ENCODE data around the gene ZNF284. TPM values are rescaled to one million over a fixed set of nuclear protein-coding genes. Genes with fewer than 3 reads are reported as not detected.

Gene ZNF284
- total RNA-seq, 4 donors from 2014 or later, result under 0.01 to 6.3 (median 1.8) TPM

DNA sequence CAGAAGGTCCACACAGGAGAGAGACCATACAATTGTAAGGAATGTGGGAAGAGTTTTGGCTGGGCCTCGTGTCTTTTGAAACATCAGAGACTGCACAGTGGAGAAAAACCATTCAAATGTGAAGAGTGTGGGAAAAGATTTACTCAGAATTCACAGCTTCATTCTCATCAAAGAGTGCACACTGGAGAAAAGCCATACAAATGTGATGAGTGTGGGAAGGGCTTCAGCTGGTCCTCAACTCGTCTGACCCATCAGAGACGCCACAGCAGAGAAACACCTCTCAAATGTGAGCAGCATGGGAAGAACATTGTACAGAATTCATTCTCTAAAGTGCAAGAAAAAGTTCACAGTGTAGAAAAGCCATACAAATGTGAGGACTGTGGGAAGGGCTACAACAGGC lies 35.8 kb downstream of the ZNF284 start:
- no peak overlapping the region for H3K4me3 ChIP-seq
- peaks cover 0 to 59% of the 10 kb centered on the region in 2 donors for H3K9me3 ChIP-seq
- H3K36me3 ChIP-seq, result no peaks in the 10 kb centered on the region
- no peaks in the 10 kb centered on the region for H3K27me3 ChIP-seq
- intact Hi-C loops (cut with DNase I; ENCODE audit: low total_unique reads), result no loop called here
- H3K27ac ChIP-seq, result no peak overlapping the region
- no peak for DNase-seq
- H3K4me1 ChIP-seq, result no peaks in the 10 kb centered on the region
- TF ChIP-seq, protein P1, sequence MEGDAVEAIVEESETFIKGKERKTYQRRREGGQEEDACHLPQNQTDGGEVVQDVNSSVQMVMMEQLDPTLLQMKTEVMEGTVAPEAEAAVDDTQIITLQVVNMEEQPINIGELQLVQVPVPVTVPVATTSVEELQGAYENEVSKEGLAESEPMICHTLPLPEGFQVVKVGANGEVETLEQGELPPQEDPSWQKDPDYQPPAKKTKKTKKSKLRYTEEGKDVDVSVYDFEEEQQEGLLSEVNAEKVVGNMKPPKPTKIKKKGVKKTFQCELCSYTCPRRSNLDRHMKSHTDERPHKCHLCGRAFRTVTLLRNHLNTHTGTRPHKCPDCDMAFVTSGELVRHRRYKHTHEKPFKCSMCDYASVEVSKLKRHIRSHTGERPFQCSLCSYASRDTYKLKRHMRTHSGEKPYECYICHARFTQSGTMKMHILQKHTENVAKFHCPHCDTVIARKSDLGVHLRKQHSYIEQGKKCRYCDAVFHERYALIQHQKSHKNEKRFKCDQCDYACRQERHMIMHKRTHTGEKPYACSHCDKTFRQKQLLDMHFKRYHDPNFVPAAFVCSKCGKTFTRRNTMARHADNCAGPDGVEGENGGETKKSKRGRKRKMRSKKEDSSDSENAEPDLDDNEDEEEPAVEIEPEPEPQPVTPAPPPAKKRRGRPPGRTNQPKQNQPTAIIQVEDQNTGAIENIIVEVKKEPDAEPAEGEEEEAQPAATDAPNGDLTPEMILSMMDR (IDR thresholded peaks at IDR 0.05), result no peak
- no peak for TF ChIP-seq POLR2A (IDR thresholded peaks at IDR 0.05)

DNA sequence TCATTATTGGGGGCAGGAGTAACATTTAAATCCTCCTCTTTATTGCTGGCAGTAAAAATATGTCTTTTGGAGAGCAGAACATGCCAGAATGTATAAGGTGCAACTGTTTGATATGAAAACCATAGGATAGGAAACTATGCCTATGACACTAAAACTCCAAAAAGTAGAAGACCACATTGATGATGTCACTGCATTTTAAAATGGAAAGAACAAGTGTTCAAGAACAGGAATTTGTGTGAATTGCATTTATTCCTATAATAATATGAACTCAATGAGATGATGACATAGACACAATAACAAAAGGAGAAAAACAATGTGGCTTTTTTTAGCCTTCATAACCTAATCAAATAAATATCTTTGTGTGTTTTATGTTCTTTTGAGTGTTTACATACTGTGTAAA lies 37.5 kb downstream of the ZNF284 start:
- no peak for TF ChIP-seq POLR2A (IDR thresholded peaks at IDR 0.05)
- TF ChIP-seq, protein P1 (IDR thresholded peaks at IDR 0.05), result no peak
- Histone ChIP-seq H3K27me3 (no peaks in the 10 kb centered on the region), H3K4me3 (no peak overlapping the region), H3K27ac (no peak overlapping the region), H3K36me3 (no peaks in the 10 kb centered on the region), H3K4me1 (no peaks in the 10 kb centered on the region), H3K9me3 (peaks cover 0 to 48% of the 10 kb centered on the region in 2 donors)
- intact Hi-C loops (cut with DNase I; ENCODE audit: low total_unique reads), result no loop called here
- no peak for DNase-seq

DNA sequence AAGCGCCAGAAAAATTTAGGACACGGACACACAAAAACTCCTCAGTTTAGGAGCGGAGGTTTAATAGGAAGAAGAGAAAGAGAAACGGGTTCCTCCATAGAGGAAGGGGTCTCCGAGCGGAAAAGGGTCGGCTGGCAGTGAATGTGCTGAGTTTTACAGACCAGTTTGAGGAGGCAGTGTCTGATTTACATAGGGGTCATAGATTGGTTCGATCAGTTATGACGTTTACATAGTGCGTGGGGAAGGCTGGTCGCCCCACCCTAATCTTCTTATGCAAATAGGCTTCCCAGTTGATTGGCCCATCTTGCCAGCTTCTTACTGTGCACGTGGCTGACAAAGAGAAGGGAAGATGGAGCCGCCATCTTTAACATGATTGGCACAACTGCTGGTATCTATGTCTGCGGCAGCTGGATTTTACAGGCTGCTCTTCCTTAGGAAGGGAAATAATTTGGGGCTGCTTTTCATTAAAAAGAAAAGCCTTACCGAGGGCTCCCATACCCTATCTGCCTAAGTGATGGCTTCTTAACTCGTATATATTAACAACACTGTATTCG lies 40.0 kb downstream of the ZNF284 start:
- intact Hi-C loops (cut with DNase I; ENCODE audit: low total_unique reads), result no loop called here
- Histone ChIP-seq H3K27me3 (no peaks in the 10 kb centered on the region), H3K4me3 (peak overlapping the region in 1 of 2 donors; percentile 67), H3K27ac (no peak overlapping the region), H3K9me3 (peaks cover 0 to 35% of the 10 kb centered on the region in 2 donors), H3K36me3 (no peaks in the 10 kb centered on the region), H3K4me1 (no peaks in the 10 kb centered on the region)
- DNase-seq, result no peak
- no peak for TF ChIP-seq POLR2A (IDR thresholded peaks at IDR 0.05)
- TF ChIP-seq, protein P1 (IDR thresholded peaks at IDR 0.05), result no peak

DNA sequence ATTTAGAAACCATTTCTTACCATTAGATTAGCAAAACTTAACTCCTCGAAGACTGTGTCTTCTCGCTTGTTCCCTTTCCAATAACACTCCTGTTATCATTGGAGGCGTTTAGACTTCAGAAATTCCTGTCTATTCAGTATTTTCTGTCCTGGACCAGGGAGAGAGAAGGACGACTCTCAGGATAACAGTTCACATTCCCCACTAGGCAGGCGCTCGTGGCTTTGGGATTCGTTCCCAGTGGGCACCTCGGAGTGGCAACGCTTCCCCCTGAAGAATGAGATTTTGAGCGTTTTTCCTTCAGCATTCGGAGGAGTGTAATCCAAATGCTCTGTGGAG lies 40.8 kb downstream of the ZNF284 start:
- H3K4me1 ChIP-seq, result no peaks in the 10 kb centered on the region
- H3K27ac ChIP-seq, result peak overlapping the region in 1 of 2 donors; percentile 65
- no peak for DNase-seq
- intact Hi-C loops (cut with DNase I; ENCODE audit: low total_unique reads), result no loop called here
- TF ChIP-seq, protein P1 (IDR thresholded peaks at IDR 0.05), result no peak
- peak in 1 of 2 donors; percentile 12 for TF ChIP-seq POLR2A (IDR thresholded peaks at IDR 0.05)
- peaks cover 0 to 27% of the 10 kb centered on the region in 2 donors for H3K9me3 ChIP-seq
- H3K4me3 ChIP-seq, result peak overlapping the region; percentile 67 to 83
- H3K36me3 ChIP-seq, result no peaks in the 10 kb centered on the region
- H3K27me3 ChIP-seq, result no peaks in the 10 kb centered on the region

DNA sequence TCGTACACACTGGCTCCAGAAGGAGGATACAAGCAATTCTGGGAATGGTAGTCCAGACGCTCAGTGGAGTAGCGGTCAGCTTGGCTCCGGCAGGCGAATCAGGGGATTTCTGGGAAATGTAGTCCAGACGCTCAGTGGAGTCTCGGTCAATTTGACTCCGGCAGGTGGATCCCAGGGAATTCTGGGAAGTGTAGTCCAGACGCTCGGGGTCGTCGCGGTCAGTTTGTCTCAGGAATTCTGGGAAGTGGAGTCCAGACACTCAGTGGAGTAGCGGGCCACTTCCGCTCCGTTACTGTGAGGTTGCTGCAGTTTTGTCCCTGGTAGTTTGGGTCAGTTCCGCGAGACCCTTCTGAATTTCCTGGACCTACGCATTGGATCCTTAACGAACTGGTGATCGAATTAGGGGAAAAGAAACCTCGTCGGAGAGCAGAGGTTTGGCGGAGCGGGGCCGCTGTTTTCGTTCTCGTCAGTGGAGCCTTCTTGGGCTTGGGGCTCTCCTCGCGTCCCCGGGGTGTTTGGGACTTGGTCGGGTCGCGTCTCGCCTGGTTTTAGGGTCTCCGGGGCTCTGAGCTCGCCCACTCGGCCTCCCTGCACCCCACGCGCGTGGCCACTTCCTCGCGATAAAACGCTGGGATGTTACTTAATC lies 41.3 kb downstream of the ZNF284 start, which contains the start of gene ZNF225:
Gene ZNF225, plus strand, starts transcription at position 262 of the 646 bp plus-strand sequence. CDS start 2,429 bp downstream, outside the sequence.
- Histone ChIP-seq H3K27ac (peak within 1 kb of the TSS; percentile 75), H3K4me1 (no peaks in the 10 kb centered on the region), H3K4me3 (peak within 1 kb of the TSS; percentile 67 to 83), H3K36me3 (no peaks in the 10 kb centered on the region), H3K9me3 (peaks cover 0 to 22% of the 10 kb centered on the region in 2 donors), H3K27me3 (no peaks in the 10 kb centered on the region)
- intact Hi-C loops (cut with DNase I; ENCODE audit: low total_unique reads), result no loop called here
- peak; percentile 95 to 98 for DNase-seq
- TF ChIP-seq, protein P1 (IDR thresholded peaks at IDR 0.05), result peak in 3 of 4 experiments; percentile 9 to 20 (median 17)
- peak in 1 of 2 donors; percentile 23 for TF ChIP-seq POLR2A (IDR thresholded peaks at IDR 0.05)
